CD14-positive monocyte (primary cell): ENCODE data around the gene ERCC2. TPM values are rescaled to one million over a fixed set of nuclear protein-coding genes. Genes with fewer than 3 reads are reported as not detected.

Experiments
- DNase-seq, 3 donors: peaks; one replicate each; pipeline ENCODE4 v3.0.0-alpha.2; 2011 to 2022
- H2AFZ ChIP-seq: 2 replicates; pipeline ENCODE4 v1.6.0; 2012; ENCODE audit warnings: mild to moderate bottlenecking, low read depth, low read length, inconsistent platforms; ENCODE audit not compliant: insufficient read depth, poor library complexity, severe bottlenecking
- H3K27ac ChIP-seq, 2 donors: 1 replicate in 1 of 2; 2 replicates in 1 of 2; pipeline ENCODE4 v1.5.1; 2012 to 2013; ENCODE audit warnings: low read length in 2 of 2, control low read depth in 1 of 2, inconsistent platforms in 1 of 2, low read depth in 1 of 2, mild to moderate bottlenecking in 1 of 2
- H3K27me3 ChIP-seq, 2 donors: one replicate each; pipeline versions ENCODE4 v1.6.0 to v1.6.1; 2011 to 2013; ENCODE audit warnings: low read length in 2 of 2; ENCODE audit not compliant: control insufficient read depth in 2 of 2, insufficient read depth in 2 of 2
- H3K36me3 ChIP-seq, 2 donors: replicated peaks in 1 of 2; 1 replicate in 1 of 2; 2 replicates in 1 of 2; pipeline versions ENCODE4 v1.5.1 to v1.6.1; 2012 to 2013; ENCODE audit warnings: low read length in 2 of 2, control low read depth in 1 of 2, inconsistent platforms in 1 of 2, mild to moderate bottlenecking in 1 of 2; ENCODE audit not compliant: insufficient read depth in 2 of 2, control insufficient read depth in 1 of 2
- H3K4me1 ChIP-seq, 2 donors: 1 replicate in 1 of 2; 2 replicates in 1 of 2; pipeline versions ENCODE4 v1.5.1 to v1.6.1; 2012 to 2013; ENCODE audit warnings: low read length in 2 of 2, control low read depth in 1 of 2, inconsistent platforms in 1 of 2, mild to moderate bottlenecking in 1 of 2, moderate library complexity in 1 of 2; ENCODE audit not compliant: insufficient read depth in 2 of 2, control insufficient read depth in 1 of 2
- H3K4me2 ChIP-seq: replicated peaks from 2 replicates; pipeline ENCODE3; 2012; ENCODE audit warnings: low read length, moderate library complexity, mild to moderate bottlenecking; ENCODE audit not compliant: poor library complexity, severe bottlenecking; ENCODE audit errors: extremely low read depth
- H3K4me3 ChIP-seq, 3 experiments: fragments of 200-600 bp in 1 of 3; sonication (generic) in 1 of 3; replicated peaks in 1 of 3; 1 replicate in 2 of 3; 2 replicates in 1 of 3; pipeline ENCODE4 v1.5.1; 2011 to 2013; ENCODE audit warnings: low read length in 3 of 3, mild to moderate bottlenecking in 3 of 3, control low read depth in 2 of 3, low read depth in 2 of 3, inconsistent platforms in 1 of 3, moderate library complexity in 1 of 3
- H3K79me2 ChIP-seq: 2 replicates; pipeline ENCODE4 v1.6.0; 2012; ENCODE audit warnings: mild to moderate bottlenecking, control low read depth, inconsistent platforms, low read length, moderate library complexity; ENCODE audit not compliant: insufficient read depth
- H3K9ac ChIP-seq: 2 replicates; pipeline ENCODE4 v1.6.0; 2017; ENCODE audit warnings: low read length, mild to moderate bottlenecking; ENCODE audit not compliant: insufficient read depth, poor library complexity, severe bottlenecking
- H3K9me3 ChIP-seq, 2 donors: replicated peaks in 1 of 2; 1 replicate in 1 of 2; 2 replicates in 1 of 2; pipeline versions ENCODE4 v1.5.1 to v1.6.1; 2012 to 2013; ENCODE audit warnings: low read length in 2 of 2, control low read depth in 1 of 2; ENCODE audit not compliant: control insufficient read depth in 1 of 2, insufficient read depth in 1 of 2
- H4K20me1 ChIP-seq: 2 replicates; pipeline ENCODE4 v1.6.0; 2012; ENCODE audit warnings: mild to moderate bottlenecking, low read length, control low read depth, moderate library complexity; ENCODE audit not compliant: insufficient read depth
- H3K27ac Mint-ChIP-seq, 7 donors: one replicate each; pipeline ENCODE4 v1.8.0; 2020; ENCODE audit warnings: mild to moderate bottlenecking in 7 of 7, mixed read lengths in 7 of 7, moderate library complexity in 6 of 7, inconsistent platforms in 2 of 7
- H3K27me3 Mint-ChIP-seq, 3 donors: one replicate each; pipeline ENCODE4 v1.8.0; 2021 to 2022; ENCODE audit warnings: low read depth in 3 of 3, mild to moderate bottlenecking in 3 of 3, mixed read lengths in 3 of 3, moderate library complexity in 3 of 3, inconsistent platforms in 1 of 3
- H3K36me3 Mint-ChIP-seq, 2 donors: one replicate each; pipeline ENCODE4 v1.8.0; 2020; ENCODE audit warnings: mixed read lengths in 2 of 2, inconsistent platforms in 1 of 2, mild to moderate bottlenecking in 1 of 2
- H3K4me1 Mint-ChIP-seq: one replicate; pipeline ENCODE4 v1.8.0; 2020; ENCODE audit warnings: mild to moderate bottlenecking, mixed read lengths
- H3K4me3 Mint-ChIP-seq, 2 donors: one replicate each; pipeline ENCODE4 v1.8.0; 2020; ENCODE audit warnings: mild to moderate bottlenecking in 2 of 2, mixed read lengths in 2 of 2, moderate library complexity in 1 of 2
- H3K9me3 Mint-ChIP-seq, 7 donors: one replicate each; pipeline ENCODE4 v1.8.0; 2020 to 2022; ENCODE audit warnings: mixed read lengths in 7 of 7, mild to moderate bottlenecking in 6 of 7, moderate library complexity in 6 of 7, inconsistent platforms in 2 of 7
- WGBS: methylation state at CpG from one replicate; pipeline ENCODE4 v1.1.5; 2013; ENCODE audit warnings: missing lambda C conversion rate; ENCODE audit not compliant: insufficient coverage; 5-methylcytosine and 5-hydroxymethylcytosine counted together
- intact Hi-C, 2 donors: fragments of 100-400 bp; cut with micrococcal nuclease; formaldehyde crosslinking; loops; one replicate each; pipeline versions ENCODE4 v1.15.0 to v1.15.1; 2023
- polyA plus RNA-seq, 3 donors: library from polyadenylated mRNA; depleted of rRNA in 1 of 3; unstranded in 2 of 3; stranded (reverse) in 1 of 3; fragments of 300-500 nt in 2 of 3; fragments of >200 nt in 1 of 3; fragmentation: Illumina TruSeq in 2 of 3; gene quantifications; 1 replicate in 2 of 3; 2 replicates in 1 of 3; pipeline ENCODE4 v1.2.3, GENCODE V29; 2012 to 2021
- TF ChIP-seq, protein P1 (sequence below): fragments of 200-600 bp; IDR thresholded peaks from one replicate; pipeline ENCODE4 v1.8.0; 2022; ENCODE audit warnings: antibody characterized with exemption, mild to moderate bottlenecking

ERCC2 gene
- polyA plus RNA-seq, 3 donors = 4.0 to 20.0 (median 4.4) TPM

DNA sequence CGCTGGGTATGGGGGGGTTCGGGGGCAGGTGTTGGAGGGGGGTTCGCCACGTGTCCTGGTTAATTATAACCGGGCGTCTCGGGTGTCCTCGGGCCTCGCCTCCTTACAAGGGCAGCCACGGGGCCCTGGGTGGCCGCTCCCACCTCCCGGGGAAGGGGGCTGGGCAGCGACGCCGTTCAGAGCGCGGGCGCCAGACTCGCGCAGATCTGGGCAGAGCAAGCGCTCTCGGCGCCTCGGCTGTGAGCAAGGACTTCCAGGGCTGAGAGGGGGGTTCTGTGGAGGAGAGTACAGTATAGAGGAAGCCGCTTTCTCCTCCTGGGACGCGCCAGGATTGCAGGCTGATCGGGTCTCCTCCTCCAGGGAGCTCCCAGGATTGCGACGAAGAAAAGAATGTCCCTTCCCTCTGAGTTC is 46.7 kb downstream of the ERCC2 start:
- WGBS = 4% methylated on average over 14 of the region's 30 CpGs
- Histone ChIP-seq H3K4me3 (no peak overlapping the region), H2AFZ (no peak overlapping the region), H3K36me3 (no peaks in the 10 kb centered on the region), H3K9me3 (no peaks in the 10 kb centered on the region), H3K27me3 (peaks cover 8 to 31% of the 10 kb centered on the region in 2 donors), H3K27ac (no peak overlapping the region), H3K4me1 (peaks cover 3 to 7% of the 10 kb centered on the region in 2 donors), H4K20me1 (no peaks in the 10 kb centered on the region), H3K4me2 (no peak overlapping the region), H3K79me2 (no peaks in the 10 kb centered on the region), H3K9ac (no peak overlapping the region)
- Mint-ChIP-seq H3K4me1 (peaks cover 6% of the 10 kb centered on the region), H3K27me3 (peaks cover 31 to 47% (median 33%) of the 10 kb centered on the region in 3 donors), H3K9me3 (peaks cover 0 to 8% (median 2%) of the 10 kb centered on the region in 7 donors), H3K4me3 (peak overlapping the region; percentile 24 to 52), H3K27ac (no peak overlapping the region), H3K36me3 (no peaks in the 10 kb centered on the region)
- no peak for DNase-seq
- TF ChIP-seq, protein P1, sequence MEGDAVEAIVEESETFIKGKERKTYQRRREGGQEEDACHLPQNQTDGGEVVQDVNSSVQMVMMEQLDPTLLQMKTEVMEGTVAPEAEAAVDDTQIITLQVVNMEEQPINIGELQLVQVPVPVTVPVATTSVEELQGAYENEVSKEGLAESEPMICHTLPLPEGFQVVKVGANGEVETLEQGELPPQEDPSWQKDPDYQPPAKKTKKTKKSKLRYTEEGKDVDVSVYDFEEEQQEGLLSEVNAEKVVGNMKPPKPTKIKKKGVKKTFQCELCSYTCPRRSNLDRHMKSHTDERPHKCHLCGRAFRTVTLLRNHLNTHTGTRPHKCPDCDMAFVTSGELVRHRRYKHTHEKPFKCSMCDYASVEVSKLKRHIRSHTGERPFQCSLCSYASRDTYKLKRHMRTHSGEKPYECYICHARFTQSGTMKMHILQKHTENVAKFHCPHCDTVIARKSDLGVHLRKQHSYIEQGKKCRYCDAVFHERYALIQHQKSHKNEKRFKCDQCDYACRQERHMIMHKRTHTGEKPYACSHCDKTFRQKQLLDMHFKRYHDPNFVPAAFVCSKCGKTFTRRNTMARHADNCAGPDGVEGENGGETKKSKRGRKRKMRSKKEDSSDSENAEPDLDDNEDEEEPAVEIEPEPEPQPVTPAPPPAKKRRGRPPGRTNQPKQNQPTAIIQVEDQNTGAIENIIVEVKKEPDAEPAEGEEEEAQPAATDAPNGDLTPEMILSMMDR = no peak
- intact Hi-C loops = no loop called here

- H3K27ac Mint-ChIP-seq = peak within 1 kb of the TSS in 1 of 7 donors; percentile 4
Measured at GRCh38 chr19:45322744-45323281, 47.6 kb downstream of the ERCC2 start, which contains the start of gene CKM. TSS of gene CKM (minus strand) at chr19:45322875. CDS start at chr19:45319713, 3,162 bp downstream.

More at GRCh38 chr19:45322744-45323281, 47.6 kb downstream of the ERCC2 start, which contains the start of gene CKM:
- no peaks in the 10 kb centered on the region for H3K36me3 ChIP-seq
- no peak within 1 kb of the TSS for H3K9ac ChIP-seq
- no peaks in the 10 kb centered on the region for H3K79me2 ChIP-seq
- H3K9me3 Mint-ChIP-seq = peaks cover 0 to 8% (median 2%) of the 10 kb centered on the region in 7 donors
- peaks cover 3 to 7% of the 10 kb centered on the region in 2 donors for H3K4me1 ChIP-seq
- peaks cover 8 to 31% of the 10 kb centered on the region in 2 donors for H3K27me3 ChIP-seq
- no peaks in the 10 kb centered on the region for H4K20me1 ChIP-seq
- H3K4me1 Mint-ChIP-seq = peaks cover 6% of the 10 kb centered on the region
- H3K36me3 Mint-ChIP-seq = no peaks in the 10 kb centered on the region
- H3K9me3 ChIP-seq = no peaks in the 10 kb centered on the region
- no peak within 1 kb of the TSS for H3K27ac ChIP-seq
- H3K4me2 ChIP-seq = no peak within 1 kb of the TSS
- WGBS = 62% methylated on average over 9 of the region's 15 CpGs
- intact Hi-C loops = no loop called here
- TF ChIP-seq, protein P1 = no peak
- peak within 1 kb of the TSS; percentile 24 to 52 for H3K4me3 Mint-ChIP-seq
- DNase-seq = no peak
- H3K4me3 ChIP-seq = no peak within 1 kb of the TSS
- no peak within 1 kb of the TSS for H2AFZ ChIP-seq
- peaks cover 33 to 50% (median 36%) of the 10 kb centered on the region in 3 donors for H3K27me3 Mint-ChIP-seq
